Measurements from ENCODE around the gene MS4A18.
A peak's percentile ranks its signal among the peaks of the same experiment; 100 is the strongest.

MS4A18 gene

GRCh38 chr11:60768202-60768601, 43.7 kb downstream of the MS4A18 start:
- no peak for DNase-seq

DNA sequence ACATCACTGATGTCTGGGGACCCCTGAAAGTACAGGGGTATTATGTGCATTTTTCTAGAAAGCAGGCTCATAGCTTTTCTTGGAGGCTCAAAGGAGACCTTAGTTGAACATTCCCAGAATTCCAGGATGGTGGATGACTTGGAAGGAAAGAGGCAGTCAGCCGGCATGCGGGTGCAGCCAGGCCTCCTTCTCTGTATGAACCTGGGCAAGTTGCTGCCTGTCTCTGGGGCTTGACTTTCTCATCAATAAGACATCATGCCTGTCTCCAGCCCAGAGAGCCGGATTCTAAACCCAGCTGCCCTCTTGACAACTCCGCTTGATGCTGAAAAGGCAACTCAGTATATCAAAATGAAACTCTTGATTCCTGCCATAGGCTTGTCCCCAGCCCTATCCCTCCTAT, 44.8 kb downstream of the MS4A18 start:
- no peak for DNase-seq

GRCh38 chr11:60769811-60770210, 45.3 kb downstream of the MS4A18 start:
- no peak for DNase-seq

DNA sequence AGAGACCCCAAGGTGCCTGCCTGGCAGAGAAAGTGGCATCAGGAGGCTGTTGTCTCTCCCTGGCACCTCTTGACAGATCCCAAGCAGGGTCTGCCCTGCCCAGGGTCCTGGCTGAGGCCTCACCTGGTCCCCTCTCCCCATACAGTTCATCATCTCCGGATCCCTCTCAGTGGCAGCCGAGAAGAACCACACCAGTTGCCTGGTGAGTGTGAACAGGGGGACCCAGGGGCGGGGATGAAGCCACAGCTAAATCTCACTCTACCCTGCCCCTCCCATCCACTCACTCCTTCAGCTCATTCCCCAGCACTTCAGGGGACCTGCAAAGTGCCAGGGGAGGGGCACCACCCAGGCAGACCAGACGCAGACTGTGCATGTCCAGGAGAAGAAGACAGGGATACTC, 46.6 kb downstream of the MS4A18 start:
- DNase-seq = no peak

- DNase-seq = no peak
Observed at GRCh38 chr11:60771879-60772525, 47.5 kb downstream of the MS4A18 start.

- no peak for DNase-seq
Observed at GRCh38 chr11:60772666-60773065, 48.1 kb downstream of the MS4A18 start.

DNA sequence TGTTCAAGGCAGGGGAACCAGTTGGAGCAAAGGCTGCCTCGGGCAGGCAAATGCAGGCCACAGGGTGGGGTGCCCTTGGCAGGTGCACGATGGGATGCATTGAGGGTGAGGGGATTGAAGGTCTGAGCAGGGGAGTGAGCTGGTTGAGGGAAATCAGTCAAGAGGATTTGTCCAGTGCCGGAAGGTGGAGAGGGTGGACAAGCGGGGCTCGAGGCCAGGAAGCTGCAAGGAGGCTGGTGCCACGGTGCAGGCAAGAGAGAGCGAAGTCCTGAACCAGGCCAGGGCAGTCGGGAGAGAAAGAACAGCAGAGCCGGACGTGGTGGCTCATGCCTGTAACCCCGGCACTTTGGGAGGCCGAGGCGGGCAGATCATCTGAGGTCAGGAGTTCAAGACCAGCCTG, 50.2 kb downstream of the MS4A18 start:
- no peak for DNase-seq

DNA sequence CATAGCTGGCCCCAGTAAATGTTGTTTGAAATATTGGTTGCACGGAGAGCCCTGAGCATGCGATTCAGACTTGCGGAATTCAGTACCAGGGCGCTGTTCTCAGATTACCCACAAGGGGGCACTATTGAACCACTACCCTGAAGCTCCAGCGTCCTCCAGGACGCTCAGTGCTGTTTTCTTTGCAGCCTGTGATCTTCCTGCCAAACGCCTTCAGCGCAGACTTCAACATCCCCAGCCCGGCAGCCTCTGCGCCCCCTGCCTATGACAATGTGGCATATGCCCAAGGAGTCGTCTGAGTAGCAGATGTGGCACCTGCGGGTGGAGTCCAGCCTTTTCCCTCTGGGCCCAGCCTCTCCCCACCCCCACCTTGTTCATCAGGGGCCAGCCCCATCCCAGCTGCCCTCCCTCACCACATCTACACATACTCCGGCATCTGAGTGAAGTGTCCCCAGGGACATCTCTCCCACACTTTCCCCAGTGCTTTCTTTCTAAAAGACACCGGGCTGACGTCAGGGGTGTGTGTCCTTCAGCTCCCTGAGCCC, 51.0 kb downstream of the MS4A18 start:
- DNase-seq = peak; percentile 97

GRCh38 chr11:60776167-60776566, 51.6 kb downstream of the MS4A18 start:
- no peak for DNase-seq

DNA sequence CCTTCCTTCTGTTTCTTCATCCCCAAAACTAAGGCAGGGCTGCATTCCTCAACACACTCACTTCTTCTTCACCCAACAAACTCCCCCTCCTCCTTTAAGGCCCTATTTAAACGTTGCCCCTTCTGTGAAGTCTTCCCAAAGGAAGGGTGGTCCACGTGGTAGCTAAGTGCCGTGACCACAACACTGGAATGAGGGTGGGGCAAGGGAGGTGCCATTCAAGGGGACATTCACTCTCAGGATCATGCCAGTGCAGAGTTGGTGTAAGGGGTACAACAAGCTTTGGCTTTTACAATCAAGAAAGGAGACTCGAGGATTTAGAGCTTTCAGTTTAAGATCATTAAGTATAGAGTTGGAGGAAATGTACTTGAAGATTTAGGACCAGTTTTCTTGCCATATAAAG, 52.6 kb downstream of the MS4A18 start:
- DNase-seq = no peak

- peak; percentile 33 for DNase-seq
Observed at GRCh38 chr11:60777572-60777971, 53.1 kb downstream of the MS4A18 start.

- DNase-seq = no peak
Observed at GRCh38 chr11:60780065-60780464, 55.5 kb downstream of the MS4A18 start.

DNA sequence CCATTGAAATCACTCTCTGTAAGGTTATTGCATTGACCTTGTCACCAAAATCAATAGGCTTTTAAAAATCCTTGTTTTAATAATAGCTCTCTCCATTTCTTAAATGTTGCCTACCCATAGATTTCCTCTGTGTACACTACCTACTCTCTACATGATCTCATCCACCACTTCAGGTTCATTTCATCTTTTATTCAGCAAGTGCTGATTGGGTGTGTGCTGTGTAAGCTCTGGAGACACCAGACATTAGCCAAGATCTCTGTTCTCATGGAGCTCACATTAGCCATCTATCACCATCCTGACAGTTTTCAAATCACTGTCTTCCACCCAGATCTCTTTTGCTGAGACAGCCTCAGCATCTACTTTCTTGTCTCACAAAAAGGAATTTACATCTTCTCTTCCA, 56.3 kb downstream of the MS4A18 start:
- DNase-seq = no peak

DNA sequence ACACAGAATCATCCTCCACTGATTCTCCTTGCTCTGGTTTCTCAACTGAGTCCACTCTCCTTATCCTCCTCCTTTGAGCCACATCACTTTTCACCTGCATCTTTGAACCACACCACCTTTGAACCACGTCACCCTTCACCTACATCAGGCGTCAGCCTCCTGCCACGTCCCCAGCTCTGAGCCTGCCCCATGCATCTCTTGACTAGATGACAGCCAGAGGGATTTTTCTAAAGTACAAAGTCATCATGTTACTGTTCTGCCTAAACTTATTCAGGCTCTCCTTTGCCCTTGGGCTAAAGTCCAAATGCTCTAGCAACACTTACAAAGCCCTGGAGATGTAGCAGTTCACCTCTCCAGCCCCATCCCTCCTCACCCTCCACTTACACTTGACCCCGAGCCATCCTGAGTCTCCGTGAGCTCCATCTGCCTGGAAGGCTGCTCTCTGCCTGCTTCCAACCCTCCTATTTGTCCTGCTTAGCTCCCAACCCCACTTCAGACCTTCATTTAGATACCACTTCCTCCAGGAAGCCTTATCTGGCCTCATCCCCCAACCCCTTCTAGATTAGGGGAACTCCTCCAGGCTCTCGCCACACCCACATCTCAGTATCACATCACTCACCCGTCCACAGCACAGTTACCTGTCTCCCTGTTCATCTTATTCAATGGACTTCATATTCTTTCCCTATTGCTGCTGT, 56.9 kb downstream of the MS4A18 start:
- no peak for DNase-seq

DNA sequence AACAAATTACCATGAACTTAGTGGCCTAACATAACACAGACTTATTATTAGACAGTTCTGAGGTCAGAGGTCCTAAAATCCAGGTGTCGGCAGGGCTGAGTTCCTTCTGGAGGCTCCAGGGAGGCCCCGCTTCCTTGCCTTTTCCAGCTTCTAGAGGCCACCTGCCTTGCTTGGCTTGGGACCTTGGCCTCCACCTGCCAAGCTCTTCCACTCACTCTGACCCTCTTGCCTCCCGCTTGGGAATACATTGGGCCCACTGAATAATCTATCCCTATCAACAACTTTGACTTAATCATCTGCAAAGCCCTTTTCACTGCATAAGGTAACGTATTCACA, 57.4 kb downstream of the MS4A18 start:
- DNase-seq = no peak

DNA sequence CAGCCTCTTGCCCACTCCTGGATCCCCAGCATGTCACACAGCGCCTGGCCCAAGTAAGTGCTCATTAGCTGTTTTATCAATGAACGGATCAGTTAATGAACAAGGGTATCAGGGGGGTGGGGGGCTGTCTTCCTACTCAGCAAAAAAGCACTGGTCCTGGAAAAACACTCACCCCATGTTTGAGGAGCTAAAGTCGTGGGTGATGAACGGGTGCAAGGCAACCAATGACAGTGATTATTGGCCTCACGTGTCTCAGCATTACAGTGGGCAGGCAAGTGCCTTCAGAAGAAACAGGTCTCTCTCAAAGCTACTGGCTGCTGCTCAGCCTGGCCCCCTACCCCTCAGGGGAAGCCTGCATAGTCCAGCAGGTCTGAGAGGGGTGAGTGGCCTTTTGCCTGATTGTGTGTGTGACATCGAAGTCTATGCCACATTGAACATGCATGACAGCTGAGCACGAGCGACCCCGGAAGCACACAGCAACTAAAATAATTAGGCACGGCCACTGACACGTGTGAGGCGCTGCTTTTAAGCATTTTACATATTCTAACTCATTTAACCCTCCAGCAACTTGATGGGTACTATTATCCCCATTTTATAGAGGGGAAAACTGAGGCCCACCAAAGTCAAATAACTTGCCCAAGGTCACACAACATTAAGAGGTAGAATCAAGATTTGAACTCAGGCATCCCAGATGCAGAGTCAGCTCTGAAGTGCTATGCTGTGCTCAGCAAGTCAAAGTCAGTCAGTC, 58.0 kb downstream of the MS4A18 start:
- DNase-seq = no peak

DNA sequence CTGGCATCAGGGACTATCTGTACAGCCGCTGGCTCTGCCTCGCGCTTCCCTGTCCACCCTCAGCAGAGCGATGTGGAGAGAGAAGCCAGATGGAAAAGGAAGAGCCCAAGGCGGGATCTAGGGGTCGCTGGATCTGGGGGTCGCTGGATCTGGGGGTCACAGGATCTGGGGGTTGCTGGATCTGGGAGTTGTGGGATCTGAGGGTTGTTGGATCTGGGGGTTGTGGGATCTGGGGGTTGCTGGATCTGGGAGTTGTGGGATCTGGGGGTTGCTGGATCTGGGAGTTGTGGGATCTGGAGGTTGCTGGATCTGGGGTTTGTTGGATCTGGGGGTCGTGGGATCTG, 58.6 kb downstream of the MS4A18 start:
- no peak for DNase-seq

DNA sequence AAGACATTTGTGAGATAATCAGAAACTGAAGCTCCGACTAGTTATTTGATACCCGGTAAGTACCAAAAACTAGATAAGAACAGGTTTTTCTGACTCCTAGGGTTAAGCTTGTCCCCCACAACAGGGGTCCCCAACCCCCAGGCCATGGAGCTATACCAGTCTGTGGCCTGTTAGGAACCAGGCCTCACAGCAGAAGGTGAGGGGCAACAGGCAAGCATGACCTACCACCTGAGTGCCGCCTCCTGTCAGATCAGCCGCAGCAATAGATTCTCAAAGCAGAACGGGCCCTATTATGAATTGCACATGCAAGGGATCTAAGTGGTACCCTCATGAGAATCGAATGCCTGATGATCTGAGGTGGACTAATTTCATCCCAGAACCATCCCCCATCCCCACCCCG, 59.4 kb downstream of the MS4A18 start:
- no peak for DNase-seq

GRCh38 chr11:60785136-60785535, 60.6 kb downstream of the MS4A18 start, which contains the start of gene MS4A10:
MS4A10 (plus strand) TSS chr11:60785333; CDS start chr11:60790336, 5,003 bp downstream.
- no peak for DNase-seq

DNA sequence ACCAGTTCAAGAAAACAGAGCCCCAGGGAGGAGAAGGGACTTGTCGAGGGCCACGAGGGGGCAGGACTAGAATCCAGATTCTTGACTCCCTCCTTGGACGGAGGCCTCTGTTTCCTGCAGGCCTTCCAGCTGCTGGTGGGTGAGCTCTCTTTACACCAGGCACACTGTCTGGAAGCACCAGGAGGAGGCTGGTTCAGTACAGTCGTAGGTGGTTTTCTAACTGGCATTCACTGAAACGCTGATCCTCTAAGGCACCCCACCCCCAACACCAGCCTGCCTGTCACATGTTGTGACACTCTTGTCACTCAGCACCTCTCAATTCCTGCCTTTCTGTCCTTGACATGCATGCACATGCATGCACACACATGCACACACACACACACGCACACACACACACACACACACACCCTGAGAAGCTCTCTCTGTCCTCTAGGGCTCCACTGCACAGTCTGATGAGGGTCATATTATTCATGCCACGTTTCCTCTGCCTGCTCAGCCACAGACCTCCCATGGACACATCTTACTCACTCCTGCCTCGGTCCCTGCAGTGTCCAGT, 61.4 kb downstream of the MS4A18 start:
- DNase-seq = peak; percentile 76

- peak; percentile 24 for DNase-seq
Observed at GRCh38 chr11:60786811-60787567, 62.5 kb downstream of the MS4A18 start.

- DNase-seq = no peak
Observed at GRCh38 chr11:60788401-60789125, 64.0 kb downstream of the MS4A18 start.
